H9 (cell line): ENCODE data around the gene SCN7A. TPM values are rescaled to one million over a fixed set of nuclear protein-coding genes. Genes with fewer than 3 reads are reported as not detected.

Source experiments
- DNase-seq: peaks from one replicate; pipeline ENCODE4 v3.0.0-alpha.2; 2017
- H2AFZ ChIP-seq: one replicate; pipeline ENCODE4 v1.6.1; 2013; ENCODE audit warnings: mild to moderate bottlenecking, low read length, control low read depth, moderate library complexity
- H2AK5ac ChIP-seq: 2 replicates; pipeline ENCODE4 v1.6.1; 2013; ENCODE audit warnings: low read length, control low read depth, mixed read lengths; ENCODE audit not compliant: insufficient read length
- H2BK120ac ChIP-seq: one replicate; pipeline ENCODE4 v1.6.1; 2013; ENCODE audit warnings: low read depth, mild to moderate bottlenecking, low read length, control low read depth, inconsistent platforms; ENCODE audit not compliant: poor library complexity, severe bottlenecking
- H2BK12ac ChIP-seq: 2 replicates; pipeline ENCODE4 v1.6.1; 2013; ENCODE audit warnings: low read length, control low read depth, mixed read lengths, low read depth; ENCODE audit not compliant: insufficient read length
- H2BK15ac ChIP-seq: 2 replicates; pipeline ENCODE4 v1.6.1; 2013; ENCODE audit warnings: low read depth, low read length, control low read depth
- H2BK20ac ChIP-seq: one replicate; pipeline ENCODE4 v1.6.1; 2013; ENCODE audit warnings: low read depth, mild to moderate bottlenecking, low read length, control low read depth, inconsistent platforms; ENCODE audit not compliant: poor library complexity, severe bottlenecking
- H2BK5ac ChIP-seq: 2 replicates; pipeline ENCODE4 v1.6.1; 2013; ENCODE audit warnings: low read length, control low read depth, mixed read lengths; ENCODE audit not compliant: insufficient read length
- H3K14ac ChIP-seq: 2 replicates; pipeline ENCODE4 v1.6.1; 2013; ENCODE audit warnings: low read length, control low read depth; ENCODE audit not compliant: insufficient read depth
- H3K18ac ChIP-seq: 2 replicates; pipeline ENCODE4 v1.6.1; 2013; ENCODE audit warnings: low read depth, mild to moderate bottlenecking, mixed read lengths, low read length, control low read depth; ENCODE audit not compliant: insufficient read length
- H3K23ac ChIP-seq: 2 replicates; pipeline ENCODE4 v1.6.1; 2013; ENCODE audit warnings: low read length, control low read depth, mixed read lengths, low read depth; ENCODE audit not compliant: insufficient read length
- H3K23me2 ChIP-seq: 2 replicates; pipeline ENCODE4 v1.6.1; 2013; ENCODE audit warnings: low read depth, mild to moderate bottlenecking, mixed read lengths, low read length, control low read depth; ENCODE audit not compliant: insufficient read length, poor library complexity, severe bottlenecking
- H3K27ac ChIP-seq: 2 replicates; pipeline ENCODE4 v1.5.1; 2013; ENCODE audit warnings: low read length, control low read depth, mixed read lengths, low read depth; ENCODE audit not compliant: insufficient read length
- H3K27me3 ChIP-seq: 2 replicates; pipeline ENCODE4 v1.6.1; 2013; ENCODE audit warnings: low read length, control low read depth, inconsistent platforms; ENCODE audit not compliant: insufficient read depth
- H3K4ac ChIP-seq: 2 replicates; pipeline ENCODE4 v1.6.1; 2013; ENCODE audit warnings: low read depth, mild to moderate bottlenecking, control low read depth, inconsistent platforms, low read length, moderate library complexity
- H3K4me1 ChIP-seq: 2 replicates; pipeline ENCODE4 v1.6.1; 2013; ENCODE audit warnings: low read length, control low read depth, inconsistent platforms; ENCODE audit not compliant: insufficient read depth
- H3K4me2 ChIP-seq: 2 replicates; pipeline ENCODE4 v1.6.1; 2013; ENCODE audit warnings: low read length, control low read depth, mixed read lengths; ENCODE audit not compliant: insufficient read length, insufficient read depth
- H3K56ac ChIP-seq: 2 replicates; pipeline ENCODE4 v1.6.1; 2013; ENCODE audit warnings: low read depth, mild to moderate bottlenecking, mixed read lengths, low read length, control low read depth; ENCODE audit not compliant: insufficient read length
- H3K79me1 ChIP-seq: 2 replicates; pipeline ENCODE4 v1.6.1; 2013; ENCODE audit warnings: low read depth, mild to moderate bottlenecking, moderate library complexity, low read length, control low read depth, inconsistent platforms; ENCODE audit not compliant: insufficient read depth, poor library complexity, severe bottlenecking
- H3K79me2 ChIP-seq: 2 replicates; pipeline ENCODE4 v1.6.1; 2013; ENCODE audit warnings: low read length, control low read depth, inconsistent platforms; ENCODE audit not compliant: insufficient read depth
- H3K9ac ChIP-seq: 2 replicates; pipeline ENCODE4 v1.6.1; 2013; ENCODE audit warnings: low read length, control low read depth, mixed read lengths; ENCODE audit not compliant: insufficient read length; ENCODE audit errors: extremely low read depth
- H3K9me3 ChIP-seq: one replicate; pipeline ENCODE4 v1.6.1; 2013; ENCODE audit warnings: low read depth, low read length, inconsistent platforms; ENCODE audit not compliant: control insufficient read depth
- H3T11ph ChIP-seq: one replicate; pipeline ENCODE4 v1.6.1; 2013; ENCODE audit warnings: mild to moderate bottlenecking, low read length, control low read depth, inconsistent platforms
- H4K20me1 ChIP-seq: one replicate; pipeline ENCODE4 v1.6.1; 2013; ENCODE audit not compliant: control insufficient read depth, insufficient read length, insufficient read depth
- H4K5ac ChIP-seq: 2 replicates; pipeline ENCODE4 v1.6.1; 2013; ENCODE audit warnings: low read depth, mild to moderate bottlenecking, mixed read lengths, low read length, control low read depth; ENCODE audit not compliant: insufficient read length
- H4K8ac ChIP-seq: replicated peaks from 2 replicates; pipeline ENCODE4 v1.6.1; 2013; ENCODE audit warnings: low read length, control low read depth, mixed read lengths, low read depth; ENCODE audit not compliant: insufficient read length
- H4K91ac ChIP-seq: 2 replicates; pipeline ENCODE4 v1.6.1; 2013; ENCODE audit warnings: low read depth, mild to moderate bottlenecking, moderate library complexity, mixed read lengths, low read length, control low read depth; ENCODE audit not compliant: insufficient read length
- H3K27ac Mint-ChIP-seq, 3 experiments: 2 replicates in 2 of 3; 3 replicates in 1 of 3; pipeline ENCODE4 v1.8.0; 2020 to 2021; ENCODE audit warnings: mixed read lengths in 3 of 3, mild to moderate bottlenecking in 1 of 3, moderate library complexity in 1 of 3
- H3K27me3 Mint-ChIP-seq: 2 replicates; pipeline ENCODE4 v1.8.0; 2021; ENCODE audit warnings: low read depth, mild to moderate bottlenecking, moderate library complexity, mixed read lengths
- H3K36me3 Mint-ChIP-seq, 3 experiments: 2 replicates in 2 of 3; 3 replicates in 1 of 3; pipeline ENCODE4 v1.8.0; 2020 to 2021; ENCODE audit warnings: low read depth in 3 of 3, mixed read lengths in 3 of 3; ENCODE audit not compliant: insufficient read depth in 1 of 3
- H3K4me1 Mint-ChIP-seq, 2 experiments: 2 replicates each; pipeline ENCODE4 v1.8.0; 2020; ENCODE audit warnings: mixed read lengths in 2 of 2
- H3K4me3 Mint-ChIP-seq, 2 experiments: 2 replicates in 1 of 2; 3 replicates in 1 of 2; pipeline ENCODE4 v1.8.0; 2020 to 2021; ENCODE audit warnings: mild to moderate bottlenecking in 2 of 2, mixed read lengths in 2 of 2, moderate library complexity in 1 of 2
- H3K9me3 Mint-ChIP-seq, 2 experiments: 2 replicates in 1 of 2; 3 replicates in 1 of 2; pipeline ENCODE4 v1.8.0; 2020; ENCODE audit warnings: mild to moderate bottlenecking in 2 of 2, mixed read lengths in 2 of 2, moderate library complexity in 1 of 2
- CTCF ChIP-seq: fragments of 200-600 bp; sonication (generic); conservative IDR thresholded peaks from 3 replicates; pipeline ENCODE4 v1.8.0; 2021; ENCODE audit warnings: antibody characterized with exemption, mild to moderate bottlenecking
- WGBS: extraction: QIAGEN DNeasy Blood & Tissue Kit; methylation state at CpG from one replicate; pipeline ENCODE4 v1.1.7; 2013; ENCODE audit warnings: missing lambda C conversion rate, low lambda C conversion rate, mixed read lengths; ENCODE audit not compliant: insufficient read length; ENCODE audit errors: extremely low coverage; 5-methylcytosine and 5-hydroxymethylcytosine counted together
- total RNA-seq: library from RNA; stranded (reverse); gene quantifications from 2 replicates; pipeline ENCODE4 v1.2.1, GENCODE V29; 2021

Gene SCN7A
- total RNA-seq, 1 experiment from 2014 or later, result 0.07 TPM

GRCh38 chr2:166539340-166540162, 45.5 kb upstream of the SCN7A start:
- Histone ChIP-seq H4K8ac (no peak overlapping the region), H3K79me2 (no peaks in the 10 kb centered on the region), H2BK120ac (no peak overlapping the region), H3K56ac (no peak overlapping the region), H3K9me3 (no peaks in the 10 kb centered on the region), H2BK5ac (no peak overlapping the region), H2AFZ (no peak overlapping the region), H3T11ph (no peak overlapping the region), H3K4ac (no peak overlapping the region), H3K14ac (no peak overlapping the region), H2BK20ac (no peak overlapping the region), H3K23ac (no peak overlapping the region), H3K4me1 (no peaks in the 10 kb centered on the region), H3K79me1 (no peaks in the 10 kb centered on the region), H2BK15ac (no peak overlapping the region), H4K91ac (no peak overlapping the region), H4K20me1 (no peaks in the 10 kb centered on the region), H3K18ac (no peak overlapping the region), H3K23me2 (no peaks in the 10 kb centered on the region), H2BK12ac (no peak overlapping the region), H3K27ac (no peak overlapping the region), H2AK5ac (no peak overlapping the region), H3K4me2 (no peak overlapping the region), H3K9ac (no peak overlapping the region), H4K5ac (no peak overlapping the region), H3K27me3 (no peaks in the 10 kb centered on the region)
- WGBS, result no CpG with 5 or more reads among the region's 9 CpGs
- no peaks in the 10 kb centered on the region; the same call in 1 of the 2 replicates for H3K27me3 Mint-ChIP-seq
- H3K4me3 Mint-ChIP-seq, result no peak overlapping the region
- peaks cover 0 to 2% of the 10 kb centered on the region in 2 experiments; a peak in 1 of 4 replicates for H3K4me1 Mint-ChIP-seq
- no peak overlapping the region for H3K27ac Mint-ChIP-seq
- no peaks in the 10 kb centered on the region for H3K36me3 Mint-ChIP-seq
- H3K9me3 Mint-ChIP-seq, result peaks cover 0 to 2% of the 10 kb centered on the region in 2 experiments; a peak in 1 of 5 replicates
- DNase-seq, result peak; percentile 32
- peak; percentile 88 for TF ChIP-seq CTCF
